Effector CD8-positive, alpha-beta T cell (primary cell): ENCODE data around the gene TSHZ2.
"Not testable (repeated sequence)": the region's sequence is repeated elsewhere in the genome, so short reads cannot be mapped to it uniquely, and the experiment has no call there.

Experiments used
- DNase-seq: peaks from one replicate; lab custom pipeline; 2025; lab: John Stamatoyannopoulos, UW

Gene TSHZ2

GRCh38 chr20:52962183-52962582 lies 10.0 kb upstream of the TSHZ2 start:
- DNase-seq = no peak

DNA sequence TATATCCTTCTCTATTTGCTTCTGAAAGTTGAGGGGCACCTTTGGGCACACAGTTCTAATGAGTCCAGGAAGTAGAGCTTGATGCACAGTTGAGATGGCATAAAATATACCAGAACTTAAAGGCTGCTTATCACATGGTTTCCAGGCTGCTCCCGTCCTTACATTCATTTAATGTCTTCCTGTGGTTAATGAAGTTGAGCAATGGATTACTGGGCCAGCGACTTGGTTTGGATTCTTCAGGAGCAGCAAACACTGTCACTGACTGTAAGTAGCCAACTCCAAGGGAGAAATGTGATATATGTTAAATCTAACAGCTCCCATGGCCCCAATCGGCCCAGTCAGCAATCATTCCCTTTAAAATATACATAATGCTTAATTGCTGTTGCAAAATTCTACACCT lies 9.0 kb upstream of the TSHZ2 start:
- no peak for DNase-seq

DNA sequence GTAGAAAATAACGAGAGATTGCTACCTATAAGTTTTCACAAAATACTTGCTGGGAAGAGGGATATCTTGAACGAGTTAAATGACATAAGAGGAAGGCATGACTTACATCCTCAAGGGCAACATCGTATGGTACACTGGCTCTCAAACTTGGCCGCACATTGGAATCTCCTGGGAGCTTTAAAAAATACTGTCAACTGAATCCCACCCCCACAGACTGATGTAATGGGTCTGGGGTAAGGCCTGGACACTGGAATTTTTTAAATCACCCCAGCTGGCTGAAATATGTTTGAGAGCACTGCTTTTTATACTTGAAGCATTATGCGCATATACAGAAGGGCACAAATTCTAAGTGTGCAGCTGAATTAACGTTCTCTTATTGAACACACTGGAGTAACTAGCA lies 8.0 kb upstream of the TSHZ2 start:
- no peak for DNase-seq

- DNase-seq = no peak
Observed at GRCh38 chr20:52965380-52965779, 6.8 kb upstream of the TSHZ2 start.

- no peak for DNase-seq
Observed at GRCh38 chr20:52965819-52966218, 6.3 kb upstream of the TSHZ2 start.

GRCh38 chr20:52966543-52966942 lies 5.6 kb upstream of the TSHZ2 start:
- DNase-seq = not testable (repeated sequence)

- DNase-seq = no peak
Observed at GRCh38 chr20:52971498-52972189, 514 bp upstream of the TSHZ2 start.

DNA sequence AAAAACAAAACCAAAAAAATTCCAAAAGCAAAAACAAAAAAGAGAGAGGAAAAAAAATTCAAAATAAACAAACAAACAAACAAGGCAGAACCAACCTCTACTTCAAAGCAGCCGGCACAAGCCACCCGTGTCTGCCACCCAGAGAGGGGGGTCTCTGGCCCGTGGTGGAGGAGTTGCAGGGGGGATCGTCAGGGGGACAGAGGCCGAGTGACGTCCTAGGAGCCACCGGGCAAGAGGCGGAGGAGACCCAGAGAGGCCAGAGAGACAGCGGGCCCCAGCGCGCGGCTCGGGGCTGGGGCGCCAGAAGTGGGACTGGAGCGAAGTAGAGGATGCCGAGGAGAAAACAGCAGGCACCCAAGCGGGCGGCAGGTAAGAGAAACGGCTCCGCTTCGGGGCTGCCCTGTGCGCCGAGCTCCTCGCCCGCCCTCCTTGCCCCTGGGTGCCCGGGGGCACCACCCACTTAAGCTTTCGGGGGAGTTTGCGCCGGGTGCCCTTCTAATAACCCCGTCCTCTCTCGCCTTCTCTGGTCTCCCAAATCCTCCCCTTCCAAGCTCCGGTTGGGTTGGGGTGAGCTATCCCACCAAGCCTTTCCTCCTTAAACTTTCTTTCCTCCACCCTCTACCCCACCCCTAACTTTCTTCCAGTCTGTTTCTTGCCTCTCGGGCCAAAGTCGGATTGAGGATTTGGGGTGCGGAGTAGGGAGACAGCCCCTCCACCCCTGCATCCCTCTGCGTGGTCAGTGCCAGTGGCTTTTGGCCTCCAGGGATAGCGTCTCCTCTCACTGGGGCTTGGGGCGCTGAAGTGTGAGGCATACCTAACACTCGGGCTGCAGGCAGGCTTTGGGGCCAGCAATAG lies 1.0 kb downstream of the TSHZ2 start:
- DNase-seq = no peak

DNA sequence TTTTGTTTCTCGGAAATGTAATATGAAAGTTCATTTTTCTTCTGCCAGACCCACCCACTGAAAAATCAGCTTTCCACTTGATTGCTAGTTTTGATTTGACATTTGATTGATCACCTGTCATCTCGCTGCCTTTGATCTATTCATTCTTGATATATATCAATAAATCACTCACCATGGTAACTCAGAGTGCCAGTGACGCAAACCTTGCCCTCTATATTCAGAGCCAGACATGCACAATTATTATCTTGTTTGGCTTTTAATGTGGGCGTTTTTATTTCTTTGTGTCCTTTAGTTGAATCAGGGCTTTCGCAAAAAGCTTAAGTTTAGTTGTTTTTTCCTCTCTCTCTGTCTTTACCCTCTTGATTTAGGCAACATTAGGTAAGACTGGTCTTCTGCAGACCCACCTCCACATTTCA lies 2.0 kb downstream of the TSHZ2 start:
- DNase-seq = no peak

GRCh38 chr20:52975029-52975732 lies 3.0 kb downstream of the TSHZ2 start:
- no peak for DNase-seq

DNA sequence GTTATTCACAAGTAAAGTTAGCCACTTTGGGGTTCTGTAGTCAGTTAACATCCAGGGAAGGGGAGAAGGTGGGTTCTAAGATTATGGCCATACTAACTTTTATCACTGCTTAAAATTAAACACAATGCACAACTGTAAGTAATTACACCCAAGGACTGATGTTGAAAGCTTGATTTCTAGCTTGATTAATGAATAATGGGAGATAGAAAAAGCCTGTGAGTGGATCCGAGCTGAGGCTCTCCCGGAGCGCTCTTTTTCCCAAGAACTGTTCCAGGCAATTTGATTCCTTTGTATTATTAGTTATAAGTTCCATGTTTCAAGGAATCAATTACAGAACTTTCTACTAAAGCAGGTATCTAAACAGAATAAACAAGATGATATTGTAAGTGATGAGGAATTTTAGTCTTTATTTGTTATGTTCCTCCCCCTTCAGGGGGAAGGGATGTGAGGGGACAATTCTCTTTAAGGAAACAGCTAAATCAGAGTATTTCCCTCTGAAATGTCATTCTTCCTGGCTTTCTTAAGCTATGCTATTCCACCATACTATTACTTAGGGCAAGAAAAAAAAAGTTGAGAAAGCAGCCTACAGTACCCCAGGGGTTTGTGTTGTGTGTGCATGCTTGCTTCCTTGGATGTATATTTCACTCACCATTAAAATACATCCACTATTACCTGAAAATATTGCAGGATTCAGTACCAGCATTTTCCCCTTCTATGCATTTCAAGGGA lies 3.8 kb downstream of the TSHZ2 start:
- no peak for DNase-seq

DNA sequence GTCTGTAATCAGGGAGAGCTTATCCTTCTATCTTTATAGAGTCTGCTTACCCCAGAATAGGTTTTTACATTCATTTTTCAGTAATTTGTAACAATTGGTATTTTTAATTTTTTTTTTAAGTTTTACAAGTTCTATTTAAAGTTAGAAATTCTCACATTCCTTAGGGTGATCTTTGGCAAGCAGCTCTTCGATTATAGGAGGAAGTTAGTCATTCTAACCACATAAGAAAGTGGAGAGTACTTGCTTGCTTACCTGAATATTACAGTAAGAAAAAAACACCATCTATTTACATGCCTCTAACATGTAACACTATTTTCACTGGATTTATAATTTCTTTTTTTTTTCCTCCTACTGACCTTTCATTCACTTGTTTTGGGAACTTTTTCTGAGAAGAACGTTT lies 6.7 kb downstream of the TSHZ2 start:
- DNase-seq = no peak

- no peak for DNase-seq
Observed at GRCh38 chr20:52981051-52981450, 8.9 kb downstream of the TSHZ2 start.

GRCh38 chr20:52983726-52984450 lies 11.7 kb downstream of the TSHZ2 start:
- no peak for DNase-seq

- no peak for DNase-seq
Observed at GRCh38 chr20:52984451-52984810, 12.3 kb downstream of the TSHZ2 start.

GRCh38 chr20:52985687-52986086 lies 13.5 kb downstream of the TSHZ2 start:
- DNase-seq = no peak

- no peak for DNase-seq
Observed at GRCh38 chr20:52987295-52987694, 15.1 kb downstream of the TSHZ2 start.

GRCh38 chr20:52991830-52992229 lies 19.7 kb downstream of the TSHZ2 start:
- DNase-seq = no peak

GRCh38 chr20:52992632-52993031 lies 20.5 kb downstream of the TSHZ2 start:
- DNase-seq = no peak

GRCh38 chr20:52993076-52993475 lies 20.9 kb downstream of the TSHZ2 start:
- no peak for DNase-seq

GRCh38 chr20:52994184-52994970 lies 22.2 kb downstream of the TSHZ2 start:
- DNase-seq = no peak
